ENCODE measurements around the gene CCDC141. TPM values are rescaled to one million over a fixed set of nuclear protein-coding genes. Genes with fewer than 3 reads are reported as not detected.
"Not testable (repeated sequence)": the region's sequence is repeated elsewhere in the genome, so short reads cannot be mapped to it uniquely, and the experiment has no call there.

CCDC141 gene
- total RNA-seq, 2 donors from 2014 or later = 5.3 to 9.4 TPM

- Mint-ChIP-seq H3K9me3 (peaks cover 15 to 19% of the 10 kb centered on the region in 2 donors), H3K4me3 (no peak overlapping the region), H3K27ac (no peak overlapping the region), H3K36me3 (ENCODE audit: insufficient read depth in 2 of 2) (peaks cover 22 to 34% of the 10 kb centered on the region in 2 donors), H3K4me1 (ENCODE audit: low read depth) (peaks cover 20% of the 10 kb centered on the region), H3K27me3 (ENCODE audit: low read depth) (no peaks in the 10 kb centered on the region)
- ATAC-seq (replicated peaks in 1 of 2) = no peak
- DNase-seq = no peak
Measured at GRCh38 chr2:179024445-179024844, 25.5 kb downstream of the CCDC141 start.

- peaks cover 11 to 21% of the 10 kb centered on the region in 2 donors for H3K36me3 Mint-ChIP-seq (ENCODE audit: insufficient read depth in 2 of 2)
- no peak for DNase-seq
- no peak overlapping the region for H3K27ac Mint-ChIP-seq
- ATAC-seq (replicated peaks in 1 of 2) = no peak
- H3K4me3 Mint-ChIP-seq = no peak overlapping the region
- H3K9me3 Mint-ChIP-seq = peaks cover 9% of the 10 kb centered on the region in 2 donors
- H3K27me3 Mint-ChIP-seq (ENCODE audit: low read depth) = no peaks in the 10 kb centered on the region
- peaks cover 28% of the 10 kb centered on the region for H3K4me1 Mint-ChIP-seq (ENCODE audit: low read depth)
Measured at GRCh38 chr2:179022685-179023084, 27.3 kb downstream of the CCDC141 start.

DNA sequence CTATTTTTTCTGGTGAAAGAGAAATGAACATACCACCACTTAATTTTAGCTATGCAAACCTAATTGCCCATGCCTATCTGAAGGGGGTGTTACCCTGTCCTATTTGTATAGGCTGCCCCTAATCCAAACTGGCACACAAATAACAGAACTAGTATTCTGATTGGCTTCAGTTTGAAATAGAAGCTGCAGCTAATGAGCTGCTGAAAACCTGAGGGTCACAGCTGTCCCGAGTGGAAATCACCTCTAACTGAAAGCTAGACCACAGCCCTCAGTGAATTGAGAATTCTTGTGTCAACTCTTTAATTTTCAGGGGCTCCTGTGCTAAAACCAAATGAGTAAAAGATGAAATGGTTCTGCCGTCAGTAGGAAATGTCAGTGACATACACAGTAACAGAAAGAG is 28.7 kb downstream of the CCDC141 start:
- Mint-ChIP-seq H3K27me3 (ENCODE audit: low read depth) (no peaks in the 10 kb centered on the region), H3K36me3 (ENCODE audit: insufficient read depth in 2 of 2) (peaks cover 4 to 10% of the 10 kb centered on the region in 2 donors), H3K27ac (no peak overlapping the region), H3K4me3 (no peak overlapping the region), H3K4me1 (ENCODE audit: low read depth) (peaks cover 28% of the 10 kb centered on the region), H3K9me3 (peaks cover 4 to 6% of the 10 kb centered on the region in 2 donors)
- ATAC-seq (replicated peaks in 1 of 2) = no peak
- DNase-seq = no peak

DNA sequence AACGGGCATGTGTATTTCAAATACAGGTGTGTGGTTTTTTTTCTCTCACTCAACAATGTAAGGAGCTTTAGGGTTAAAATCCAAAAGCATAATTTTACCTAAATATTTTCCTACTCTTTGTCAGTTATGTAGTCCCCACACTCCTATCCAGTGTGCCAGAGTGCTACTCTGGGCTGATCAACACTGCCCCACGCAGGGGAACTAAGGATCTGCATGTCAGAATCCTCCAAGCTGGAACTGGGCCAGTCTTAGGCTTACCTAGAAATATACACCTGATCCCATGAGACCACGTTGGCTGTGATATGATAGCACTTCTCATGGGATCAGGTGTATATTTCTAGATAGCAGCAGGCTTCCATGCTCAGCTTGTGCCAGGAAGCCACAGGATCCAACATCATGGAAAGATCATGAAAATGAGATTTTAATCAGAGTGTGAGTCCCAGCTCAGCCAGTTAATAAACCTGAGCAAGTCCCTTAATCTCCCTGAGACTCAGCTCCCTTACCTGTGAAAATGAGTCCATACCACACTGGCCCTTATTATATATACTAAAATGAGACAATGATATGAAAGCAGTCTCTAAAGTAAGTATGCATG is 29.7 kb downstream of the CCDC141 start:
- peak; percentile 85 to 91 for ATAC-seq (replicated peaks in 1 of 2)
- Mint-ChIP-seq H3K9me3 (peaks cover 0 to 3% of the 10 kb centered on the region in 2 donors), H3K4me3 (no peak overlapping the region), H3K27ac (no peak overlapping the region), H3K4me1 (ENCODE audit: low read depth) (peaks cover 24% of the 10 kb centered on the region), H3K36me3 (ENCODE audit: insufficient read depth in 2 of 2) (peaks cover 0 to 3% of the 10 kb centered on the region in 2 donors), H3K27me3 (ENCODE audit: low read depth) (no peaks in the 10 kb centered on the region)
- peak; percentile 58 to 61 for DNase-seq

GRCh38 chr2:179019260-179019659 is 30.7 kb downstream of the CCDC141 start:
- Mint-ChIP-seq H3K27ac (no peak overlapping the region), H3K36me3 (ENCODE audit: insufficient read depth in 2 of 2) (no peaks in the 10 kb centered on the region), H3K4me1 (ENCODE audit: low read depth) (peaks cover 15% of the 10 kb centered on the region), H3K27me3 (ENCODE audit: low read depth) (no peaks in the 10 kb centered on the region), H3K4me3 (no peak overlapping the region), H3K9me3 (peaks cover 0 to 3% of the 10 kb centered on the region in 2 donors)
- DNase-seq (no peak), ATAC-seq (replicated peaks in 1 of 2) (no peak)

DNA sequence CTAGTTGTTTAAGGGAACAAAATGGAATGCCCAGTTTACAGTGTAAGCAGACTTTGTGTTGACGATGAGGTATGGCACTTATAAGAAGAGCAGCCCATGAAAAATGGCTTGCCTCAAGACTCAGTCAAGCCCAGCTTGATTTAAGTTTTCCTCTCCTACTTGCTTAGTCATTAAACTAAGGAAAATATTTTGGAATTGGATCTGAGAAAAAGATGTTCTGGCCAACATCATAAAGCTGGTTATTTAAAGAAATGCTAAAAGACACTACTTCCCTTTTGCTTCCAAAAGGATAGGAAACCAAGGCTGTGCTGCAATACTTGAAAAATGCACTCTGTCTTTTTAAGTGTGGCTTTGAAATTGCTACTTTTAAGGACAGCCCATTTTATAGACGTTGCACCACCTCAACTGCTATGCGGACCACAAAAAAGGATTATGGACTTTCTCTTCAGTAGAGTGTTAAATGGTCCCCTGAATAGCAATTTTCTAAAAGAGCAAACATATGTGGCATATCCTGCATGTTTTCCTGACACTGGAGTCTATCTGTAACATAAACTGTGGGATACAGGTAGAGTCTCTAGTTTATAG is 32.1 kb downstream of the CCDC141 start:
- DNase-seq (no peak), ATAC-seq (replicated peaks in 1 of 2) (no peak)
- Mint-ChIP-seq H3K9me3 (peaks cover 2 to 4% of the 10 kb centered on the region in 2 donors), H3K27me3 (ENCODE audit: low read depth) (no peaks in the 10 kb centered on the region), H3K36me3 (ENCODE audit: insufficient read depth in 2 of 2) (no peaks in the 10 kb centered on the region), H3K27ac (no peak overlapping the region), H3K4me1 (ENCODE audit: low read depth) (peaks cover 9% of the 10 kb centered on the region), H3K4me3 (no peak overlapping the region)

DNA sequence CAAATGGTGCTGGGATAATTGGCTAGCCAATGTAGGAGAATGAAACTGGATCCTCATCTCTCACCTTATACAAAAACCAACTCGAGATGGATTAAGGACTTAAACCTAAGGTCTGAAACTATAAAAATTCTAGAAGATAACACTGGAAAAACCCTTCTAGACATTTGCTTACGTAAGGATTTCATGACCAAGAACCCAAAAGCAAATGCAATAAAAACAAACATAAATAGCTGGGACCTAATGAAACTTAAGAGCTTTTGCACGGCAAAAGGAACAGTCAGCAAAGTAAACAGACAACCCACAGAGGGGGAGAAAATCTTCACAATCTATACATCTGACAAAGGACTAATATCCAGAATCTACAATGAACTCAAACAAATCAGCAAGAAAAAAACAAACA is 35.7 kb downstream of the CCDC141 start:
- not testable (repeated sequence) for H3K4me3 Mint-ChIP-seq; H3K27me3 Mint-ChIP-seq (ENCODE audit: low read depth); H3K27ac Mint-ChIP-seq; H3K4me1 Mint-ChIP-seq (ENCODE audit: low read depth); DNase-seq; ATAC-seq (replicated peaks in 1 of 2)
- H3K36me3 Mint-ChIP-seq (ENCODE audit: insufficient read depth in 2 of 2) = peaks cover 9 to 12% of the 10 kb centered on the region in 2 donors
- peaks cover 6 to 15% of the 10 kb centered on the region in 2 donors for H3K9me3 Mint-ChIP-seq

DNA sequence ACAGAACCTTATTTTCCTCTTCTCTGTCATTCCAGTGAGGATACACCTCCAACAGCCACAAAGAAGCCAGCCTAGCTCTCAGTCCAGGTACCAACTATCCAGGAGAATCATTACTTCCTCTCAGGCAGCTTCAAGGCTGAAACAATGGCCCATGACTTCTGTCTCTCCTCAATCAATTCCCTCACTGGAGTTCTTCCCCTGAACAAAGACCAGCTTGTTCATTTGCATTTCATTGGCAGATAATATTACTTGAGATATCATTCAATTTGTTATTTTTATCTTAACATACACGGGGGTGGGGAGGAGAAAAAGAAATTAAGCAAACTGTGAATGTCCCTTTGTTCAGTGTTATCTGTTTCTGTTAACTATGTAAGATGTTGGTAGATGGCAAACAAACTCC is 44.0 kb downstream of the CCDC141 start:
- Mint-ChIP-seq H3K27ac (no peak overlapping the region), H3K4me1 (ENCODE audit: low read depth) (no peaks in the 10 kb centered on the region), H3K36me3 (ENCODE audit: insufficient read depth in 2 of 2) (peaks cover 7 to 12% of the 10 kb centered on the region in 2 donors), H3K27me3 (ENCODE audit: low read depth) (no peaks in the 10 kb centered on the region), H3K4me3 (no peak overlapping the region), H3K9me3 (peaks cover 7 to 8% of the 10 kb centered on the region in 2 donors)
- no peak for DNase-seq
- ATAC-seq (replicated peaks in 1 of 2) = no peak

GRCh38 chr2:178999476-178999875 is 50.5 kb downstream of the CCDC141 start:
- peaks cover 4 to 9% of the 10 kb centered on the region in 2 donors for H3K36me3 Mint-ChIP-seq (ENCODE audit: insufficient read depth in 2 of 2)
- peaks cover 4 to 8% of the 10 kb centered on the region in 2 donors for H3K9me3 Mint-ChIP-seq
- H3K27me3 Mint-ChIP-seq (ENCODE audit: low read depth) = no peaks in the 10 kb centered on the region

GRCh38 chr2:178998539-178998938 is 51.4 kb downstream of the CCDC141 start:
- H3K36me3 Mint-ChIP-seq (ENCODE audit: insufficient read depth in 2 of 2) = peaks cover 4 to 10% of the 10 kb centered on the region in 2 donors
- no peak for ATAC-seq (replicated peaks in 1 of 2)
- H3K4me3 Mint-ChIP-seq = no peak overlapping the region
- peaks cover 9% of the 10 kb centered on the region for H3K4me1 Mint-ChIP-seq (ENCODE audit: low read depth)
- no peaks in the 10 kb centered on the region for H3K27me3 Mint-ChIP-seq (ENCODE audit: low read depth)
- H3K27ac Mint-ChIP-seq = no peak overlapping the region
- H3K9me3 Mint-ChIP-seq = peaks cover 4 to 8% of the 10 kb centered on the region in 2 donors
- DNase-seq = no peak

More at GRCh38 chr2:178999476-178999875, 50.5 kb downstream of the CCDC141 start:
- Mint-ChIP-seq H3K27ac (no peak overlapping the region), H3K4me3 (no peak overlapping the region), H3K4me1 (ENCODE audit: low read depth) (peaks cover 9% of the 10 kb centered on the region)
- ATAC-seq (replicated peaks in 1 of 2) = no peak
- DNase-seq = no peak

GRCh38 chr2:178997477-178997876 is 52.5 kb downstream of the CCDC141 start:
- Mint-ChIP-seq H3K27ac (no peak overlapping the region), H3K9me3 (peaks cover 6 to 10% of the 10 kb centered on the region in 2 donors), H3K4me1 (ENCODE audit: low read depth) (peaks cover 9% of the 10 kb centered on the region), H3K4me3 (no peak overlapping the region), H3K27me3 (ENCODE audit: low read depth) (no peaks in the 10 kb centered on the region), H3K36me3 (ENCODE audit: insufficient read depth in 2 of 2) (peaks cover 5 to 14% of the 10 kb centered on the region in 2 donors)
- ATAC-seq (replicated peaks in 1 of 2) (no peak), DNase-seq (no peak)

DNA sequence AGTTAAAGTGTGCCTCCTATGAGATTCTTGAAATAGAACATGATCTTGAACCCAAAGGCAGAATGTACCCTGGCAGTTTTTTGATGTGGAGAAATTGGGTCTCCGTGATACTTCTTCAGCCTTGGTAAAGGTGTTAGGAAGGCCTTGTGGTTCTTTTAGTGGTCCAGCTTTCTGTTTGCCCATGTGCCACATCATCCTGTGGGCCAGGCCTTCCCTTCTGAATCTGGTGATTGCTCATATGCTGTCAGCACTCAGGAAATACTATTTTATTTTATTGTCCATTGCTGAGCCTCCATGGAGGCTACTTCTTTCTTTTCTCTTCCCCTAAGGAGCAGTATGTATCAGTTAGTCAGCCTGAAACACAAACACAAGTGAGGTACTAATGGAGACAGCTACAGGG is 52.9 kb downstream of the CCDC141 start:
- H3K9me3 Mint-ChIP-seq = peaks cover 6 to 10% of the 10 kb centered on the region in 2 donors
- no peaks in the 10 kb centered on the region for H3K27me3 Mint-ChIP-seq (ENCODE audit: low read depth)
- ATAC-seq (replicated peaks in 1 of 2) (no peak), DNase-seq (no peak)
- H3K36me3 Mint-ChIP-seq (ENCODE audit: insufficient read depth in 2 of 2) = peaks cover 5 to 14% of the 10 kb centered on the region in 2 donors
- H3K4me3 Mint-ChIP-seq = no peak overlapping the region
- no peak overlapping the region for H3K27ac Mint-ChIP-seq
- peaks cover 9% of the 10 kb centered on the region for H3K4me1 Mint-ChIP-seq (ENCODE audit: low read depth)

GRCh38 chr2:178994264-178994663 is 55.7 kb downstream of the CCDC141 start:
- ATAC-seq (replicated peaks in 1 of 2) (no peak), DNase-seq (no peak)
- H3K4me3 Mint-ChIP-seq = no peak overlapping the region
- H3K36me3 Mint-ChIP-seq (ENCODE audit: insufficient read depth in 2 of 2) = peaks cover 5 to 14% of the 10 kb centered on the region in 2 donors
- H3K27me3 Mint-ChIP-seq (ENCODE audit: low read depth) = no peaks in the 10 kb centered on the region
- H3K9me3 Mint-ChIP-seq = peaks cover 6 to 10% of the 10 kb centered on the region in 2 donors
- peaks cover 15% of the 10 kb centered on the region for H3K4me1 Mint-ChIP-seq (ENCODE audit: low read depth)
- no peak overlapping the region for H3K27ac Mint-ChIP-seq
